ENCODE results near the gene HOXB3.

Gene HOXB3

GRCh38 chr17:48597528-48597777, 7.4 kb upstream of the HOXB3 start:
- no peak for ATAC-seq
- H3K27ac Mint-ChIP-seq = peak overlapping the region in 1 of 2 donors; percentile 57

DNA sequence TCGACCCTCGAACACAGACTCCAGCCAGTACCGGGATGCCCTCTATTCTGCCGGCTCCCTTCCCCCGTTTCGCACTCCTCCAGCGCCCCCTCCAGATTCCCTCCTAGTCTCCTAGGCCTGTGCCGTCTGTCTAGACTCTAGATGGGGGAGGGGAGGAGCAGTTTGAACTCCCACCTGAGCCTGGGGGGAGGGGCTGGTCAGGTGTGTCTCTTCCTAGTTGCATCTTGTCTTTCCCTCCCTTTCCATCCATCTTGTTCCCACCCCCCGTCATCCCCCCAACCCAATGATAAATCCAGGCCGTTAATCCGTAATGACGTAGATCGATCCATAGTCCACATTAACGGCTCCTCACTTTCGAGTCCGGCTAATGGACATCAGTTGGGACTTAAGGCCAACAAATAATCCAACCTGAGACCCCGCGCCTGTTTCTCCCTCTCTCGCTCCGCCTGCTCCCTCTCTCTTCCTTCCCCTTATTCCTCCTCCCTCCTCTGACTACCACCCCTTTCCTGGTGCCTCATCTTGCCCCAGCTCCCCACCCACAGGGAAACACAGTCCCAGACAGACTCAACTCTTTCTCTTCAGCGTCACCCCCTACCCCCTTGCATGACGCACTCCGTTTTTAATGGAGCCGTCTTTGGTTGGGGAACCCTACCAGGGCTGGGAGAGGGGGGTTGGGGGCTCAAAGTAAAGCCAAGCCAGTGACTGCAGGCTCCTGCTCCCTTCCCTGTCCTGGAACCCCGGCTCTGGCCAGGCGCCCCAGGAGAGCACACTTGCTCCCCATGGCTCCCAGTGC, 6.9 kb upstream of the HOXB3 start:
- peak overlapping the region in 1 of 2 donors; percentile 57 for H3K27ac Mint-ChIP-seq
- H3K27me3 Mint-ChIP-seq = peaks cover 100% of the 10 kb centered on the region

More at GRCh38 chr17:48597528-48597777, 7.4 kb upstream of the HOXB3 start:
- Mint-ChIP-seq H3K9me3 (no peaks in the 10 kb centered on the region), H3K27me3 (peaks cover 100% of the 10 kb centered on the region), H3K4me1 (peaks cover 56% of the 10 kb centered on the region), H3K4me3 (peak overlapping the region; percentile 77 to 83)
- no peak for DNase-seq

GRCh38 chr17:48596000-48596734, 6.1 kb upstream of the HOXB3 start:
- peaks cover 50% of the 10 kb centered on the region for H3K4me1 Mint-ChIP-seq
- peak overlapping the region; percentile 77 to 83 for H3K4me3 Mint-ChIP-seq
- no peaks in the 10 kb centered on the region for H3K9me3 Mint-ChIP-seq
- no peak overlapping the region for H3K27ac Mint-ChIP-seq
- ATAC-seq = peak; percentile 42
- H3K27me3 Mint-ChIP-seq = peaks cover 100% of the 10 kb centered on the region
- peak; percentile 43 to 54 for DNase-seq

More for the DNA sequence above, 6.9 kb upstream of the HOXB3 start:
- Mint-ChIP-seq H3K9me3 (no peaks in the 10 kb centered on the region), H3K4me1 (peaks cover 54% of the 10 kb centered on the region), H3K4me3 (peak overlapping the region; percentile 77 to 83)
- no peak for DNase-seq
- peak; percentile 15 for ATAC-seq

- ATAC-seq (no peak), DNase-seq (no peak)
- H3K27me3 Mint-ChIP-seq = peaks cover 100% of the 10 kb centered on the region
- no peaks in the 10 kb centered on the region for H3K9me3 Mint-ChIP-seq
- H3K4me1 Mint-ChIP-seq = peaks cover 50% of the 10 kb centered on the region
- H3K4me3 Mint-ChIP-seq = peak overlapping the region; percentile 34 to 38
- no peak overlapping the region for H3K27ac Mint-ChIP-seq
Observed at GRCh38 chr17:48595278-48595999, 5.4 kb upstream of the HOXB3 start.

- Mint-ChIP-seq H3K4me3 (no peak overlapping the region), H3K27ac (no peak overlapping the region), H3K4me1 (peaks cover 57% of the 10 kb centered on the region), H3K9me3 (no peaks in the 10 kb centered on the region), H3K27me3 (peaks cover 100% of the 10 kb centered on the region)
- no peak for ATAC-seq
- no peak for DNase-seq
Observed at GRCh38 chr17:48594538-48595277, 4.7 kb upstream of the HOXB3 start.

GRCh38 chr17:48593840-48594537, 3.9 kb upstream of the HOXB3 start:
- Mint-ChIP-seq H3K4me1 (peaks cover 62% of the 10 kb centered on the region), H3K27me3 (peaks cover 100% of the 10 kb centered on the region), H3K4me3 (peak overlapping the region; percentile 83 to 89), H3K9me3 (no peaks in the 10 kb centered on the region), H3K27ac (no peak overlapping the region)
- DNase-seq (peak; percentile 81 to 86), ATAC-seq (peak; percentile 58)

DNA sequence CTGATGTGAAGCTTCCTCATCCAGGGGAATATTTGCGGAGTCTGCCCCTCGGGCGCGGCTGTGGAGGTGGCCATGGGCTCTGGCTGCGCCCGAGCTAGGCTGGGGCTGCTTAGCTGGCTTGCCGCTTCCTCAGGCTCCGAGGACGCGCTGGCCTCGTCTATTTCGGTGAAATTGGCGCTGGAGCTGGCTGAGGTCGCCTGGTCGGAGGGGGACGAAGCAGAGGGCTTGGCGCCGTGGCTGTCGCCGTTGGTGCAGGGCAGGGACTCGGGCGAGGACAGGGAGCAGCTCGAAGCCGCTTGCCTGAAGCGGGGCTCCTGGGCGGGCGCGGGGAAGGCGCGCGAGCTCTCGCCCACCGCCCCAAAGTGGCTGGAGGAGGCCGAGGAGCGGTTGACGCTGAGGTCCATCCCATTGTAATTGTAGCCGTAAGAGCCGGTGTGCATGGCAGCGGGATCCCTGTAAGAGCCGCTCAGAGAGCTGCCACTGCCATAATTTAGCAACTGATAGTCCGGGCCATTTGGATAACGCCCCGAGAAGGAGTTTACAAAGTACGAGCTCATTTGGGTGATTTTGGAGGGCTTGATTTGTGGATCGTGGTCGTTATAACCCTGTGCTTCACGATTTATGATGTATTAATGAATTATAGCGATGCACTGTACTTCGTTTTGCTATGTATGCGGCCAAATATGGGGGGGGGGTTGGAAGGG, 3.2 kb upstream of the HOXB3 start, which contains the start of gene HOXB5:
HOXB5 (minus strand) TSS at position 654 of the 704 bp plus-strand sequence; CDS start at position 557, 97 bp downstream.
- ATAC-seq (peak; percentile 37), DNase-seq (no peak)
- peak within 1 kb of the TSS; percentile 83 to 89 for H3K4me3 Mint-ChIP-seq
- no peaks in the 10 kb centered on the region for H3K9me3 Mint-ChIP-seq
- peaks cover 100% of the 10 kb centered on the region for H3K27me3 Mint-ChIP-seq
- peak within 1 kb of the TSS in 1 of 2 donors; percentile 77 for H3K27ac Mint-ChIP-seq
- peaks cover 56% of the 10 kb centered on the region for H3K4me1 Mint-ChIP-seq

- DNase-seq (no peak), ATAC-seq (peak; percentile 54)
- Mint-ChIP-seq H3K4me1 (peaks cover 52% of the 10 kb centered on the region), H3K27me3 (peaks cover 100% of the 10 kb centered on the region), H3K27ac (no peak overlapping the region), H3K9me3 (no peaks in the 10 kb centered on the region), H3K4me3 (peak overlapping the region; percentile 83 to 89)
Observed at GRCh38 chr17:48592577-48592976, 2.5 kb upstream of the HOXB3 start.

- Mint-ChIP-seq H3K9me3 (no peaks in the 10 kb centered on the region), H3K4me3 (peak overlapping the region; percentile 42 to 89), H3K4me1 (peaks cover 52% of the 10 kb centered on the region), H3K27me3 (peaks cover 100% of the 10 kb centered on the region), H3K27ac (no peak overlapping the region)
- DNase-seq (no peak), ATAC-seq (no peak)
Observed at GRCh38 chr17:48592057-48592514, 2.0 kb upstream of the HOXB3 start.

DNA sequence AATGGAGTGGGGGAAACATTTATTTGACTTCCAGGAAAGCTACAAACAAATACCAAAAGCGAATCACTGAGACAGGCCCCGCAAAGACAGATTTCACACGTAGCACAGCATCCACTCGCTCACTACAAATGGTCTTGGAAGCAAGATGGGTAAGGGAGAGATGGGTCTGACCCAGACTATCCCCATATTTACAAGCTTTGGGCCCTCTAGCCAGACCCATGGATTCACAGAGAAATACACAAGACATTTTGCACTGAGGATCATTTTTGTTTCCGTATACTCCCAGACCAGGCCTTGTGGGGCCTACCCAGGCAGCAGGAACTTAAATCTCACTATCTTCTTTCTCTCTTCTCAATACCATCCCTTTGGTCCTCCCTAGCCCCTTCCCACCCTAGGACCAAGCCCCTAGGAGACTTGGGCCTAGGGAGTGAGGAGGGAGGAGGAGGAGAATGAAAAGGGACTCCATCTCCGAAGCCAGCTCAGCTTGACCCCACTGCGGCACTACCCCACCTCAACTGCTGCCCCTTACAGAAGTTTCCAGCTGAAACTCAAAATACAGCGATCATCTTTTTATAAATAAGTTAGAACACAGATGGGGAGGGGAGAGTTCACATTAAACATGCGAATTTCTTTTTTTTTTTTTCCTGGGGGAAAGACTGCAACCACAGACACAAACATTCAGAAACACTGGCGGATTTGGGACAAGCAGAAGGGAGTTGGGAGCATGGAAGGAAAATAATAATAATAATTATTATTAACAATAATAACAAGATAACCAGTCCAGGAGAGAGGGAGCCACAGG, 1.4 kb upstream of the HOXB3 start:
- peaks cover 100% of the 10 kb centered on the region for H3K27me3 Mint-ChIP-seq
- H3K4me1 Mint-ChIP-seq = peaks cover 50% of the 10 kb centered on the region
- no peak overlapping the region for H3K27ac Mint-ChIP-seq
- H3K9me3 Mint-ChIP-seq = no peaks in the 10 kb centered on the region
- no peak for ATAC-seq
- DNase-seq = no peak
- H3K4me3 Mint-ChIP-seq = peak overlapping the region in 1 of 2 donors; percentile 89

DNA sequence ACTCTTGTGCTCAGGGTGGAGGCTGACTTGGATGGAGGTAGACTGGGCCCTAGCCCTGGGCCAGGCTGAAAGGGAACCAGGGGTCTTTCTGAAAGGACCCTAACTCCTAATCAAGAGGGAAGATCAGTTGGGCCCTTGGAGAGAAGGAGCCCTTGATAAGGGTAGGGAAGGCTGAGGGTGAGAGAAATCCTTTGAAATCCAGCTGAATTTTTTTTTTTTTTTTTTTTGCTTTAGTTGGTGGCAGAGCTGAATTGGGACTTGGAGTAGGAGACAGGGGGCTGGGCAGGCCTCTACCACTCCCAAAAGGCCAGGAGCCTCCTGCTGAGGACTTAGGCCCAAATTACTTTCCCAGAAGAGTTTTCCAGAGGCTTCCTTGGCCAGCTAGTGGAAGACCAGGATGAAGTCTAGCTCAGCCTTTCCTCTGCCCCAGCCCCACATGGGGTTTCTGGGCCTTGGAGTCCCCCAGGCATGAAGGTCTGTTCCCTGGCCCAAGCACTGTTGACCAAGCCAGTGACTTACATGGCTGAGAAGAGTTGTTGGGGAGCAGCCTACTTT, 643 bp upstream of the HOXB3 start:
- Mint-ChIP-seq H3K27me3 (peaks cover 100% of the 10 kb centered on the region), H3K9me3 (no peaks in the 10 kb centered on the region), H3K27ac (no peak overlapping the region), H3K4me1 (peaks cover 53% of the 10 kb centered on the region), H3K4me3 (no peak overlapping the region)
- ATAC-seq (no peak), DNase-seq (no peak)

- H3K27ac Mint-ChIP-seq = no peak overlapping the region
- H3K9me3 Mint-ChIP-seq = no peaks in the 10 kb centered on the region
- H3K4me1 Mint-ChIP-seq = peaks cover 64% of the 10 kb centered on the region
- ATAC-seq (no peak), DNase-seq (no peak)
- H3K27me3 Mint-ChIP-seq = peaks cover 100% of the 10 kb centered on the region
- H3K4me3 Mint-ChIP-seq = no peak overlapping the region
Observed at GRCh38 chr17:48589060-48589830, 796 bp downstream of the HOXB3 start.

GRCh38 chr17:48588528-48588927, 1.5 kb downstream of the HOXB3 start:
- Mint-ChIP-seq H3K4me1 (peaks cover 57% of the 10 kb centered on the region), H3K27ac (no peak overlapping the region), H3K9me3 (no peaks in the 10 kb centered on the region), H3K4me3 (no peak overlapping the region), H3K27me3 (peaks cover 100% of the 10 kb centered on the region)
- ATAC-seq (no peak), DNase-seq (no peak)
